ENCODE results near the gene RNF212B.
A peak's percentile ranks its signal among the peaks of the same experiment; 100 is the strongest.
"Not testable (repeated sequence)": the region's sequence is repeated elsewhere in the genome, so short reads cannot be mapped to it uniquely, and the experiment has no call there.

Gene RNF212B

GRCh38 chr14:23237772-23238594 is at the start of gene RNF212B:
Gene RNF212B, plus strand, starts transcription at chr14:23237936. Its CDS starts 2,410 bp downstream, at chr14:23240346.
- peak; percentile 72 for DNase-seq

GRCh38 chr14:23193432-23193831 is 44.3 kb upstream of the RNF212B start:
- no peak for DNase-seq

- DNase-seq: no peak
Observed at GRCh38 chr14:23195552-23196101, 42.1 kb upstream of the RNF212B start.

- DNase-seq: not testable (repeated sequence)
Observed at GRCh38 chr14:23196487-23196886, 41.2 kb upstream of the RNF212B start.

- not testable (repeated sequence) for DNase-seq
Observed at GRCh38 chr14:23199141-23199540, 38.6 kb upstream of the RNF212B start.

- DNase-seq: no peak
Observed at GRCh38 chr14:23202001-23202400, 35.7 kb upstream of the RNF212B start.

GRCh38 chr14:23206422-23207145 is 31.2 kb upstream of the RNF212B start:
- no peak for DNase-seq

GRCh38 chr14:23207146-23207540 is 30.6 kb upstream of the RNF212B start:
- no peak for DNase-seq

- no peak for DNase-seq
Observed at GRCh38 chr14:23208324-23208723, 29.4 kb upstream of the RNF212B start.

- no peak for DNase-seq
Observed at GRCh38 chr14:23209651-23210423, 27.9 kb upstream of the RNF212B start.

GRCh38 chr14:23215421-23215820 is 22.3 kb upstream of the RNF212B start:
- no peak for DNase-seq

- no peak for DNase-seq
Observed at GRCh38 chr14:23217032-23218020, 20.4 kb upstream of the RNF212B start.

GRCh38 chr14:23219075-23219474 is 18.7 kb upstream of the RNF212B start:
- DNase-seq: no peak

GRCh38 chr14:23224958-23225357 is 12.8 kb upstream of the RNF212B start:
- not testable (repeated sequence) for DNase-seq

- no peak for DNase-seq
Observed at GRCh38 chr14:23227566-23227965, 10.2 kb upstream of the RNF212B start.

- DNase-seq: no peak
Observed at GRCh38 chr14:23228812-23229211, 8.9 kb upstream of the RNF212B start.

- DNase-seq: not testable (repeated sequence)
Observed at GRCh38 chr14:23232241-23232808, 5.4 kb upstream of the RNF212B start.

GRCh38 chr14:23240661-23241060 is 2.9 kb downstream of the RNF212B start:
- no peak for DNase-seq

- not testable (repeated sequence) for DNase-seq
Observed at GRCh38 chr14:23241061-23241715, 3.5 kb downstream of the RNF212B start.

- no peak for DNase-seq
Observed at GRCh38 chr14:23242076-23242475, 4.3 kb downstream of the RNF212B start.

- DNase-seq: no peak
Observed at GRCh38 chr14:23243066-23243465, 5.3 kb downstream of the RNF212B start.
